ENCODE measurements around the gene LRRC51.
A peak's percentile ranks its signal among the peaks of the same experiment; 100 is the strongest.
"Not testable (repeated sequence)": the region's sequence is repeated elsewhere in the genome, so short reads cannot be mapped to it uniquely, and the experiment has no call there.

Gene LRRC51

GRCh38 chr11:72112143-72112977 lies 31.7 kb downstream of the LRRC51 start, which contains the start of gene ANAPC15:
ANAPC15 (minus strand) TSS chr11:72112695; CDS start chr11:72111276, 1,419 bp downstream.
- DNase-seq = peak; percentile 98

- no peak for DNase-seq
Measured at GRCh38 chr11:72112978-72113808, 32.5 kb downstream of the LRRC51 start.

- DNase-seq = no peak
Measured at GRCh38 chr11:72114570-72114969, 33.9 kb downstream of the LRRC51 start.

GRCh38 chr11:72116019-72116755 lies 35.5 kb downstream of the LRRC51 start:
- no peak for DNase-seq

- DNase-seq = no peak
Measured at GRCh38 chr11:72119198-72119597, 38.5 kb downstream of the LRRC51 start.

- no peak for DNase-seq
Measured at GRCh38 chr11:72120930-72121329, 40.3 kb downstream of the LRRC51 start.

GRCh38 chr11:72122607-72123006 lies 42.0 kb downstream of the LRRC51 start:
- DNase-seq = no peak

GRCh38 chr11:72123117-72123653 lies 42.5 kb downstream of the LRRC51 start:
- DNase-seq = no peak

- no peak for DNase-seq
Measured at GRCh38 chr11:72124046-72124445, 43.4 kb downstream of the LRRC51 start.

GRCh38 chr11:72125956-72126355 lies 45.3 kb downstream of the LRRC51 start:
- DNase-seq = no peak

GRCh38 chr11:72127923-72128322 lies 47.3 kb downstream of the LRRC51 start:
- DNase-seq = no peak

- no peak for DNase-seq
Measured at GRCh38 chr11:72129381-72129780, 48.7 kb downstream of the LRRC51 start.

- DNase-seq = no peak
Measured at GRCh38 chr11:72132646-72133045, 52.0 kb downstream of the LRRC51 start.

GRCh38 chr11:72135473-72135872 lies 54.8 kb downstream of the LRRC51 start, which contains the start of gene FOLR3:
FOLR3 (plus strand) TSS chr11:72135725; CDS start chr11:72135953, 228 bp downstream.
- DNase-seq = not testable (repeated sequence)

GRCh38 chr11:72135891-72136683 lies 55.4 kb downstream of the LRRC51 start:
- DNase-seq = no peak

GRCh38 chr11:72136684-72137262 lies 56.1 kb downstream of the LRRC51 start:
- no peak for DNase-seq

GRCh38 chr11:72138821-72139390 lies 58.3 kb downstream of the LRRC51 start:
- no peak for DNase-seq

- no peak for DNase-seq
Measured at GRCh38 chr11:72139500-72139899, 58.9 kb downstream of the LRRC51 start.

GRCh38 chr11:72140661-72141060 lies 60.0 kb downstream of the LRRC51 start:
- DNase-seq = no peak

- no peak for DNase-seq
Measured at GRCh38 chr11:72141066-72141465, 60.4 kb downstream of the LRRC51 start.

GRCh38 chr11:72142086-72142485 lies 61.4 kb downstream of the LRRC51 start:
- DNase-seq = not testable (repeated sequence)
